H1 (cell line): ENCODE measurements around the gene GSE1.

Source experiments
- CTCF ChIP-seq, 3 experiments: IDR thresholded peaks; 1 replicate in 2 of 3; 2 replicates in 1 of 3; pipeline versions ENCODE4 v1.5.1 to v1.6.1; 2011; ENCODE audit warnings: low read length in 3 of 3, mild to moderate bottlenecking in 3 of 3, inconsistent platforms in 2 of 3, low read depth in 1 of 3, moderate library complexity in 1 of 3; ENCODE audit not compliant: insufficient read depth in 1 of 3; ENCODE audit errors: control extremely low read depth in 1 of 3
- GTF2F1 ChIP-seq: IDR thresholded peaks from 2 replicates; pipeline ENCODE4 v1.6.1; 2012; ENCODE audit warnings: low read depth, low read length, improper control_type of control experiment, borderline replicate concordance
- POLR2A ChIP-seq, 2 experiments: IDR thresholded peaks; 1 replicate in 1 of 2; 2 replicates in 1 of 2; pipeline ENCODE4 v1.6.1; 2011; ENCODE audit warnings: low read depth in 2 of 2, low read length in 2 of 2, mild to moderate bottlenecking in 2 of 2; ENCODE audit errors: control extremely low read depth in 1 of 2
- RFX5 ChIP-seq: IDR thresholded peaks from 2 replicates; pipeline ENCODE4 v1.6.1; 2011; ENCODE audit warnings: low read depth, low read length, improper control_type of control experiment, borderline replicate concordance
- RXRA ChIP-seq: IDR thresholded peaks from 2 replicates; pipeline ENCODE4 v1.6.1; 2011; ENCODE audit warnings: low read depth, mild to moderate bottlenecking, low read length, moderate library complexity; ENCODE audit not compliant: insufficient read depth

- no peak for TF ChIP-seq RFX5
- TF ChIP-seq GTF2F1: no peak
- TF ChIP-seq RXRA: no peak
- no peak for TF ChIP-seq CTCF (IDR thresholded peaks at IDR 0.05; ENCODE audit: control extremely low read depth in 1 of 3, insufficient read depth in 1 of 3, low read depth in 1 of 3, low read length in 3 of 3)
- no peak for TF ChIP-seq POLR2A (IDR thresholded peaks at IDR 0.05; ENCODE audit: control extremely low read depth in 1 of 2, low read depth in 2 of 2, low read length in 2 of 2)
Measured at GRCh38 chr16:85667261-85667660, 54.1 kb downstream of the GSE1 start.
